ENCODE data around the gene QSOX2.

DNA sequence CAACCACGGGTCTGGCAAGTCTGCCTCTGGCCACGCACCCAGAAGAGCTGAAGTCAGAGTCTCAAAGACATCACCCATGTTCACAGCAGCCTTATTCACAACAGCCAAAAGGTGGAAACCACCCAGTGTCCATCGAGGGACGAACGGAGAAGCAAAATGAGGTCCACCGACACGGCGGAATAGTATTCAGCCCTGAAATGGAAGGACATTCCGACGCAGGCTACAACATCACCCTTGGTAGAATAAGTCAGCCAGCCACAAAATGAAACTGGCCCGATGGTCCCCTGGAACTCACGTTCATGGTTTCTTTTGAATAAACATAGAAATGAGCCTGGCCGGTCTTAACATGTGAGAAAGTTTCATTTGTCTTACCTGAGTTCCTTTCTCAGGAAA is 41.4 kb upstream of the QSOX2 start:
- TF ChIP-seq, protein P1, sequence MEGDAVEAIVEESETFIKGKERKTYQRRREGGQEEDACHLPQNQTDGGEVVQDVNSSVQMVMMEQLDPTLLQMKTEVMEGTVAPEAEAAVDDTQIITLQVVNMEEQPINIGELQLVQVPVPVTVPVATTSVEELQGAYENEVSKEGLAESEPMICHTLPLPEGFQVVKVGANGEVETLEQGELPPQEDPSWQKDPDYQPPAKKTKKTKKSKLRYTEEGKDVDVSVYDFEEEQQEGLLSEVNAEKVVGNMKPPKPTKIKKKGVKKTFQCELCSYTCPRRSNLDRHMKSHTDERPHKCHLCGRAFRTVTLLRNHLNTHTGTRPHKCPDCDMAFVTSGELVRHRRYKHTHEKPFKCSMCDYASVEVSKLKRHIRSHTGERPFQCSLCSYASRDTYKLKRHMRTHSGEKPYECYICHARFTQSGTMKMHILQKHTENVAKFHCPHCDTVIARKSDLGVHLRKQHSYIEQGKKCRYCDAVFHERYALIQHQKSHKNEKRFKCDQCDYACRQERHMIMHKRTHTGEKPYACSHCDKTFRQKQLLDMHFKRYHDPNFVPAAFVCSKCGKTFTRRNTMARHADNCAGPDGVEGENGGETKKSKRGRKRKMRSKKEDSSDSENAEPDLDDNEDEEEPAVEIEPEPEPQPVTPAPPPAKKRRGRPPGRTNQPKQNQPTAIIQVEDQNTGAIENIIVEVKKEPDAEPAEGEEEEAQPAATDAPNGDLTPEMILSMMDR (conservative IDR thresholded peaks at IDR 0.05; ENCODE audit: low read length): no peak
- TF ChIP-seq EZH2phosphoT487 (IDR thresholded peaks at IDR 0.05; ENCODE audit: borderline replicate concordance): no peak

Data from Loucy (cell line).